Neuron (in vitro differentiated cells): Measurements from ENCODE around the gene SARDH.

ENCODE experiments used
- H2AFZ ChIP-seq: one replicate; pipeline ENCODE4 v1.6.1; 2013; ENCODE audit warnings: low read depth, mild to moderate bottlenecking, inconsistent platforms, low read length, moderate library complexity
- H3K27me3 ChIP-seq: one replicate; pipeline ENCODE4 v1.6.1; 2013; ENCODE audit warnings: low read length; ENCODE audit not compliant: insufficient read depth
- H3K36me3 ChIP-seq: one replicate; pipeline ENCODE4 v1.6.1; 2013; ENCODE audit warnings: low read length; ENCODE audit not compliant: insufficient read depth
- H3K4me1 ChIP-seq: one replicate; pipeline ENCODE4 v1.6.1; 2013; ENCODE audit warnings: low read length; ENCODE audit not compliant: insufficient read depth
- H3K4me3 ChIP-seq: 2 replicates; pipeline ENCODE4 v1.5.1; 2013; ENCODE audit warnings: mild to moderate bottlenecking, low read length, moderate library complexity
- H3K9me3 ChIP-seq: one replicate; pipeline ENCODE4 v1.6.1; 2013; ENCODE audit warnings: low read length

SARDH gene

GRCh38 chr9:133730994-133731715, 7.0 kb downstream of the SARDH start:
- no peaks in the 10 kb centered on the region for H3K36me3 ChIP-seq
- no peaks in the 10 kb centered on the region for H3K4me1 ChIP-seq
- no peak overlapping the region for H3K4me3 ChIP-seq
- no peaks in the 10 kb centered on the region for H3K9me3 ChIP-seq
- no peak overlapping the region for H2AFZ ChIP-seq
- no peaks in the 10 kb centered on the region for H3K27me3 ChIP-seq

GRCh38 chr9:133729617-133730281, 8.4 kb downstream of the SARDH start:
- Histone ChIP-seq H3K36me3 (no peaks in the 10 kb centered on the region), H3K9me3 (no peaks in the 10 kb centered on the region), H3K4me3 (no peak overlapping the region), H3K4me1 (no peaks in the 10 kb centered on the region), H3K27me3 (no peaks in the 10 kb centered on the region), H2AFZ (no peak overlapping the region)

DNA sequence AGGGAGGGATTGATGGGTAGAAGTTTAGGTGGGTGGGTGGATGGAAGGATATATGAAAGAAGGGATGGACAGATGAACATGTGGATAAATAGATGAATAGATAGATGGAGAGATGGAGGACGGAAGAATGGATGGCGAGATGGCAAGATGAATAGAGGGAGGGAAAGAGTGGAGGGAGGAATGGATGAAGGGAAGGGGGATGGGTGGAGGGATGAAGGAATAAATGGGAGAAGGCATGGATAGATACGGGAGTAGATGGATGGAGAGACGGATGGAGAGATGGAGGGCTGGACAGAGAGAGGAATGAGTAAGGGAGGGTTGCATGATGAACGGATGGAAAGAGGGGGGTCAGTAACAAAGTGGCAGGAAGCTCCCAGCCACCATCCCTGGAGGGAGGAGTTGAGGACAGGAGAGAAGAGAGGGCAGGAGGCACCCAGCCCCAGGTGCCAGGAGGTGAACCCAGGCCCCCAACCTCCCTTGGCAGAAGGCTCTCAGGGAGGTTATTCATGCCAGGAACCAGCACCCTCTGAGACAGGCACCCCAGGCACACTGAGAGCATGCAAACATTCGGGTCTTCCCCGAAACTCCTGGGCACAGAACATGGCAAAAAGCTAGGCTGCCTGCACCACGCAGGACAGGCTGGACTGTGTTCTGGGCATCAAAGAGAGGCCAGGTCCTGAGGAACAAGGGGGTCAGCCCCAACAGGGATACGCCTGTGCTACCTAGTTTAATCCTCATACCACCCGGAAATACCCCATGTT, 9.1 kb downstream of the SARDH start:
- H3K9me3 ChIP-seq = no peaks in the 10 kb centered on the region
- H3K4me1 ChIP-seq = no peaks in the 10 kb centered on the region
- H2AFZ ChIP-seq = no peak overlapping the region
- no peaks in the 10 kb centered on the region for H3K36me3 ChIP-seq
- H3K4me3 ChIP-seq = no peak overlapping the region
- no peaks in the 10 kb centered on the region for H3K27me3 ChIP-seq

DNA sequence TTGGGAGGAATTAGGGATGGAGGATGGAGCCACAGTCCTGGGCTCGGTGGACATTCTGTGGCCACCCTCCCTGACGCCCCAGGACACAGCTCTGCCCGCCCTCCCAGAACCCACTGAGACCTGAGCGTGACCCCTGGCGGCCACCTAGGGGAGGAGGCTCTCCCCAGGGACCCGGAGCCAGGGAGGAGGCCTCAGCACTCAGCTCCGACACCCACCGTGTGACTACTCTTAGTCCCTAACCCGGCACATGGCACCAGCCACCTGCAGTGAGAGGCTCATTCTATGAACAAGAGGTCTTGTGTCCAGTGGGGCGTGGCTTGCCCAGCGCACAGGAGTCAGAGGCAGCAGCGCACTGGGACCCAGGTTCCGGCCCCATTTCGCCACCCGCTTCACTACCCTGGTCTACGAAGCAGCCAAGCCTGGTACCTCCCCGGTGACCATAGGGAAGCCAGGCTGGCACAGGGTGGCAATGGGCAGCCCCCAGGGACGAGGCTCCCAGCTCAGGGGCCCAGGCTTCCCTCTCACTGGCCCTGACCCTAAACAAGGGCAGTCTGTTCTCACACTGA, 10.2 kb downstream of the SARDH start:
- H3K4me3 ChIP-seq = no peak overlapping the region
- no peak overlapping the region for H2AFZ ChIP-seq
- no peaks in the 10 kb centered on the region for H3K4me1 ChIP-seq
- H3K36me3 ChIP-seq = no peaks in the 10 kb centered on the region
- H3K27me3 ChIP-seq = no peaks in the 10 kb centered on the region
- H3K9me3 ChIP-seq = no peaks in the 10 kb centered on the region

GRCh38 chr9:133727277-133727875, 10.8 kb downstream of the SARDH start:
- no peaks in the 10 kb centered on the region for H3K27me3 ChIP-seq
- H3K4me3 ChIP-seq = no peak overlapping the region
- H2AFZ ChIP-seq = no peak overlapping the region
- H3K9me3 ChIP-seq = no peaks in the 10 kb centered on the region
- no peaks in the 10 kb centered on the region for H3K36me3 ChIP-seq
- no peaks in the 10 kb centered on the region for H3K4me1 ChIP-seq

GRCh38 chr9:133726401-133727276, 11.5 kb downstream of the SARDH start:
- H3K4me1 ChIP-seq = no peaks in the 10 kb centered on the region
- no peaks in the 10 kb centered on the region for H3K36me3 ChIP-seq
- no peak overlapping the region for H2AFZ ChIP-seq
- H3K9me3 ChIP-seq = no peaks in the 10 kb centered on the region
- H3K27me3 ChIP-seq = no peaks in the 10 kb centered on the region
- H3K4me3 ChIP-seq = no peak overlapping the region

DNA sequence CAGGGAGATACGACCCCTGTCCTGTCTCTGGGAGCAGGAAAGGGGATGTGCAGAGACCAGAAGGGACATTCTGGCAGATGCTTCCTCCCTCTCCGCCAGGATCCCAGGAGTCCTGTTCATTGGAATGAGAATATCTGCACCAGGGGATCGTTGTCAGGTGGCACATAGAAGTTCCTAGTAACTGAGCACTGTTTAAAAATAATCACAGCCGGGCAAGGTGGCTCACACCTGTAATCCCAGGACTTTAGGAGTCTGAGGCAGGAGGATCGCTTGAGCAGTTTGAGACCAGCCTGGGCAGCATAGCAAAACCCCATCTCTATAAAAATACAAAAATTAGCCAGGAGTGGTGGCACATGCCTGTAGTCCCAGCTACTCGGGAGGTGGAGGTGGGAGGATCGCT, 12.3 kb downstream of the SARDH start:
- Histone ChIP-seq H3K9me3 (no peaks in the 10 kb centered on the region), H3K27me3 (no peaks in the 10 kb centered on the region), H3K4me3 (no peak overlapping the region), H2AFZ (no peak overlapping the region), H3K4me1 (no peaks in the 10 kb centered on the region), H3K36me3 (no peaks in the 10 kb centered on the region)

DNA sequence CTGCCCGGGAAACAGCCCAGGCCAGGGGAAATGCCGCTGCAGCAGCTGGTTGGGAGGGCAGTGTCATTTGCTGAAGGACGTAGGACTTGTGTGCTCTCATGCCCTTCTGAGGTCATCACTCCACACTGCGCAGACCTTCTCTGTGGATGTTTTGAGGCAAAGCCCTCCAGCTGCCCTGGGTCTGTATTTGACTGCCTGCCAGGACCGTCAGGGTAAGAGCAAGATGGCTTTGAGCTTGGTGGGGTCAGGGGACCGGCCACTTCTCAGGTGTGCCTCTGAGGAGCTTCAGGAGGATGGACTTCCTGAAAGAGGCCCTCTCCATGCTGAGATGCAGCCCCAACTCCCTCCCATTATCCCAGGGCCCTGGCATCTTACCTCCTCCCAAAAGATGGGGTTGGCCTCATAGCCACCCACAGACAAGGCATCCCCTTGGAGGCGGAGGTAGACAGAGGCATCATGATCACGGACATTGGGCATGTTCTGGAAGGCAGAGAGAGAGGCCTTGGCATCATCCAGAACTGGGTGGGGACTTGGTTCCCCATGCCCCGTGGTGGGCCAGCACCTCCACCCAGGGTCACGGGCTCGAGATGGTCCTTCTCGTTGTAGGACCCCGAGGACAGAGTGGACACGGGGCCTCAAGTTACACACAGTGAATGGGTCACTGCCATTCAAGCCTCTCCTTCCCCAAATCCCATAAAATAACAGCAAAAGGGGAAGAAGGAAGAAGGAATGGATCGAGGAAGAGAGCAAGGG, 19.4 kb downstream of the SARDH start:
- Histone ChIP-seq H3K27me3 (no peaks in the 10 kb centered on the region), H3K36me3 (no peaks in the 10 kb centered on the region), H3K4me3 (no peak overlapping the region), H3K4me1 (peaks cover 4% of the 10 kb centered on the region), H3K9me3 (no peaks in the 10 kb centered on the region), H2AFZ (no peak overlapping the region)

- H3K4me3 ChIP-seq = no peak overlapping the region
- H3K27me3 ChIP-seq = no peaks in the 10 kb centered on the region
- H3K36me3 ChIP-seq = no peaks in the 10 kb centered on the region
- H2AFZ ChIP-seq = no peak overlapping the region
- peaks cover 4% of the 10 kb centered on the region for H3K4me1 ChIP-seq
- no peaks in the 10 kb centered on the region for H3K9me3 ChIP-seq
These were observed 20.8 kb downstream of the SARDH start for GRCh38 chr9:133717113-133718031.

GRCh38 chr9:133716564-133717112, 21.5 kb downstream of the SARDH start:
- Histone ChIP-seq H3K4me1 (peaks cover 6% of the 10 kb centered on the region), H3K36me3 (no peaks in the 10 kb centered on the region), H3K9me3 (no peaks in the 10 kb centered on the region)

More at GRCh38 chr9:133716564-133717112, 21.5 kb downstream of the SARDH start:
- Histone ChIP-seq H3K27me3 (no peaks in the 10 kb centered on the region), H2AFZ (no peak overlapping the region), H3K4me3 (no peak overlapping the region)
